ENCODE results near the gene EIF3L.

EIF3L gene

GRCh38 chr22:37924386-37925065 lies 75.3 kb downstream of the EIF3L start:
- Histone ChIP-seq H3K9me3 (ENCODE audit: control insufficient read depth in 1 of 2, low read length in 2 of 2) (no peaks in the 10 kb centered on the region), H3K27me3 (ENCODE audit: low read depth, low read length) (no peaks in the 10 kb centered on the region), H3K27ac (ENCODE audit: low read length) (no peak overlapping the region), H3K4me1 (ENCODE audit: control insufficient read depth in 1 of 2, insufficient read depth in 2 of 2, low read length in 2 of 2) (peaks cover 0 to 12% of the 10 kb centered on the region in 2 donors), H3K36me3 (ENCODE audit: control insufficient read depth in 1 of 2, insufficient read depth in 2 of 2, low read length in 2 of 2) (peaks cover 36 to 76% of the 10 kb centered on the region in 2 donors), H3K4me3 (ENCODE audit: low read depth in 1 of 2, low read length in 2 of 2) (no peak overlapping the region)

- Histone ChIP-seq H3K27ac (ENCODE audit: low read length) (no peak overlapping the region), H3K9me3 (ENCODE audit: control insufficient read depth in 1 of 2, low read length in 2 of 2) (no peaks in the 10 kb centered on the region), H3K4me1 (ENCODE audit: control insufficient read depth in 1 of 2, insufficient read depth in 2 of 2, low read length in 2 of 2) (peaks cover 0 to 17% of the 10 kb centered on the region in 2 donors), H3K27me3 (ENCODE audit: low read depth, low read length) (no peaks in the 10 kb centered on the region), H3K36me3 (ENCODE audit: control insufficient read depth in 1 of 2, insufficient read depth in 2 of 2, low read length in 2 of 2) (peaks cover 40 to 72% of the 10 kb centered on the region in 2 donors), H3K4me3 (ENCODE audit: low read depth in 1 of 2, low read length in 2 of 2) (no peak overlapping the region)
Observed at GRCh38 chr22:37925330-37925729, 76.1 kb downstream of the EIF3L start.

- H3K9me3 ChIP-seq (ENCODE audit: control insufficient read depth in 1 of 2, low read length in 2 of 2), result no peaks in the 10 kb centered on the region
- H3K4me1 ChIP-seq (ENCODE audit: control insufficient read depth in 1 of 2, insufficient read depth in 2 of 2, low read length in 2 of 2), result peaks cover 0 to 19% of the 10 kb centered on the region in 2 donors
- no peaks in the 10 kb centered on the region for H3K27me3 ChIP-seq (ENCODE audit: low read depth, low read length)
- no peak overlapping the region for H3K4me3 ChIP-seq (ENCODE audit: low read depth in 1 of 2, low read length in 2 of 2)
- H3K27ac ChIP-seq (ENCODE audit: low read length), result no peak overlapping the region
- H3K36me3 ChIP-seq (ENCODE audit: control insufficient read depth in 1 of 2, insufficient read depth in 2 of 2, low read length in 2 of 2), result peaks cover 40 to 74% of the 10 kb centered on the region in 2 donors
Observed at GRCh38 chr22:37925767-37926166, 76.5 kb downstream of the EIF3L start.

GRCh38 chr22:37926358-37926757 lies 77.1 kb downstream of the EIF3L start:
- Histone ChIP-seq H3K9me3 (ENCODE audit: control insufficient read depth in 1 of 2, low read length in 2 of 2) (no peaks in the 10 kb centered on the region), H3K4me3 (ENCODE audit: low read depth in 1 of 2, low read length in 2 of 2) (no peak overlapping the region), H3K27me3 (ENCODE audit: low read depth, low read length) (no peaks in the 10 kb centered on the region), H3K4me1 (ENCODE audit: control insufficient read depth in 1 of 2, insufficient read depth in 2 of 2, low read length in 2 of 2) (peaks cover 0 to 21% of the 10 kb centered on the region in 2 donors), H3K36me3 (ENCODE audit: control insufficient read depth in 1 of 2, insufficient read depth in 2 of 2, low read length in 2 of 2) (peaks cover 40 to 75% of the 10 kb centered on the region in 2 donors), H3K27ac (ENCODE audit: low read length) (no peak overlapping the region)

- Histone ChIP-seq H3K4me1 (ENCODE audit: control insufficient read depth in 1 of 2, insufficient read depth in 2 of 2, low read length in 2 of 2) (peaks cover 0 to 26% of the 10 kb centered on the region in 2 donors), H3K9me3 (ENCODE audit: control insufficient read depth in 1 of 2, low read length in 2 of 2) (no peaks in the 10 kb centered on the region), H3K36me3 (ENCODE audit: control insufficient read depth in 1 of 2, insufficient read depth in 2 of 2, low read length in 2 of 2) (peaks cover 42 to 76% of the 10 kb centered on the region in 2 donors), H3K27me3 (ENCODE audit: low read depth, low read length) (no peaks in the 10 kb centered on the region), H3K4me3 (ENCODE audit: low read depth in 1 of 2, low read length in 2 of 2) (no peak overlapping the region), H3K27ac (ENCODE audit: low read length) (no peak overlapping the region)
Observed at GRCh38 chr22:37926771-37927636, 77.8 kb downstream of the EIF3L start.

GRCh38 chr22:37927637-37927936 lies 78.4 kb downstream of the EIF3L start:
- H3K27me3 ChIP-seq (ENCODE audit: low read depth, low read length), result no peaks in the 10 kb centered on the region
- H3K4me1 ChIP-seq (ENCODE audit: control insufficient read depth in 1 of 2, insufficient read depth in 2 of 2, low read length in 2 of 2), result peaks cover 0 to 26% of the 10 kb centered on the region in 2 donors
- H3K4me3 ChIP-seq (ENCODE audit: low read depth in 1 of 2, low read length in 2 of 2), result no peak overlapping the region
- H3K27ac ChIP-seq (ENCODE audit: low read length), result no peak overlapping the region
- no peaks in the 10 kb centered on the region for H3K9me3 ChIP-seq (ENCODE audit: control insufficient read depth in 1 of 2, low read length in 2 of 2)
- H3K36me3 ChIP-seq (ENCODE audit: control insufficient read depth in 1 of 2, insufficient read depth in 2 of 2, low read length in 2 of 2), result peaks cover 46 to 79% of the 10 kb centered on the region in 2 donors

GRCh38 chr22:37929390-37929789 lies 80.2 kb downstream of the EIF3L start:
- H3K27me3 ChIP-seq (ENCODE audit: low read depth, low read length), result no peaks in the 10 kb centered on the region
- H3K4me3 ChIP-seq (ENCODE audit: low read depth in 1 of 2, low read length in 2 of 2), result no peak overlapping the region
- peaks cover 46 to 77% of the 10 kb centered on the region in 2 donors for H3K36me3 ChIP-seq (ENCODE audit: control insufficient read depth in 1 of 2, insufficient read depth in 2 of 2, low read length in 2 of 2)
- H3K9me3 ChIP-seq (ENCODE audit: control insufficient read depth in 1 of 2, low read length in 2 of 2), result no peaks in the 10 kb centered on the region
- H3K27ac ChIP-seq (ENCODE audit: low read length), result no peak overlapping the region
- peaks cover 5 to 43% of the 10 kb centered on the region in 2 donors for H3K4me1 ChIP-seq (ENCODE audit: control insufficient read depth in 1 of 2, insufficient read depth in 2 of 2, low read length in 2 of 2)

- Histone ChIP-seq H3K36me3 (ENCODE audit: control insufficient read depth in 1 of 2, insufficient read depth in 2 of 2, low read length in 2 of 2) (peaks cover 38 to 68% of the 10 kb centered on the region in 2 donors), H3K4me1 (ENCODE audit: control insufficient read depth in 1 of 2, insufficient read depth in 2 of 2, low read length in 2 of 2) (peaks cover 5 to 36% of the 10 kb centered on the region in 2 donors), H3K27ac (ENCODE audit: low read length) (no peak overlapping the region), H3K27me3 (ENCODE audit: low read depth, low read length) (no peaks in the 10 kb centered on the region), H3K4me3 (ENCODE audit: low read depth in 1 of 2, low read length in 2 of 2) (no peak overlapping the region), H3K9me3 (ENCODE audit: control insufficient read depth in 1 of 2, low read length in 2 of 2) (no peaks in the 10 kb centered on the region)
Observed at GRCh38 chr22:37930270-37930951, 81.2 kb downstream of the EIF3L start.

- Histone ChIP-seq H3K27ac (ENCODE audit: low read length) (no peak overlapping the region), H3K4me1 (ENCODE audit: control insufficient read depth in 1 of 2, insufficient read depth in 2 of 2, low read length in 2 of 2) (peaks cover 5 to 36% of the 10 kb centered on the region in 2 donors), H3K27me3 (ENCODE audit: low read depth, low read length) (no peaks in the 10 kb centered on the region), H3K4me3 (ENCODE audit: low read depth in 1 of 2, low read length in 2 of 2) (no peak overlapping the region), H3K9me3 (ENCODE audit: control insufficient read depth in 1 of 2, low read length in 2 of 2) (no peaks in the 10 kb centered on the region), H3K36me3 (ENCODE audit: control insufficient read depth in 1 of 2, insufficient read depth in 2 of 2, low read length in 2 of 2) (peaks cover 32 to 62% of the 10 kb centered on the region in 2 donors)
Observed at GRCh38 chr22:37930952-37931440, 81.8 kb downstream of the EIF3L start.

GRCh38 chr22:37931893-37932389 lies 82.7 kb downstream of the EIF3L start:
- H3K27ac ChIP-seq (ENCODE audit: low read length), result no peak overlapping the region

GRCh38 chr22:37932401-37932800 lies 83.2 kb downstream of the EIF3L start:
- H3K27ac ChIP-seq (ENCODE audit: low read length), result no peak overlapping the region
- H3K36me3 ChIP-seq (ENCODE audit: control insufficient read depth in 1 of 2, insufficient read depth in 2 of 2, low read length in 2 of 2), result peaks cover 30 to 58% of the 10 kb centered on the region in 2 donors
- no peaks in the 10 kb centered on the region for H3K27me3 ChIP-seq (ENCODE audit: low read depth, low read length)
- no peaks in the 10 kb centered on the region for H3K9me3 ChIP-seq (ENCODE audit: control insufficient read depth in 1 of 2, low read length in 2 of 2)
- peaks cover 5 to 31% of the 10 kb centered on the region in 2 donors for H3K4me1 ChIP-seq (ENCODE audit: control insufficient read depth in 1 of 2, insufficient read depth in 2 of 2, low read length in 2 of 2)
- no peak overlapping the region for H3K4me3 ChIP-seq (ENCODE audit: low read depth in 1 of 2, low read length in 2 of 2)

More at GRCh38 chr22:37931893-37932389, 82.7 kb downstream of the EIF3L start:
- H3K4me3 ChIP-seq (ENCODE audit: low read depth in 1 of 2, low read length in 2 of 2), result no peak overlapping the region
- H3K4me1 ChIP-seq (ENCODE audit: control insufficient read depth in 1 of 2, insufficient read depth in 2 of 2, low read length in 2 of 2), result peaks cover 5 to 31% of the 10 kb centered on the region in 2 donors
- H3K9me3 ChIP-seq (ENCODE audit: control insufficient read depth in 1 of 2, low read length in 2 of 2), result no peaks in the 10 kb centered on the region
- peaks cover 28 to 58% of the 10 kb centered on the region in 2 donors for H3K36me3 ChIP-seq (ENCODE audit: control insufficient read depth in 1 of 2, insufficient read depth in 2 of 2, low read length in 2 of 2)
- no peaks in the 10 kb centered on the region for H3K27me3 ChIP-seq (ENCODE audit: low read depth, low read length)

Data from muscle layer of duodenum (tissue), 2 donors.